Activated T-cell treated with anti-CD3 and anti-CD28 coated beads for 4 hours (primary cell): ENCODE measurements around the gene C1orf53.
A peak's percentile ranks its signal among the peaks of the same experiment; 100 is the strongest.
"Not testable (repeated sequence)": the region's sequence is repeated elsewhere in the genome, so short reads cannot be mapped to it uniquely, and the experiment has no call there.

Source experiments
- DNase-seq: peaks from one replicate; pipeline ENCODE4 v3.0.0-alpha.2; 2020

C1orf53 gene

DNA sequence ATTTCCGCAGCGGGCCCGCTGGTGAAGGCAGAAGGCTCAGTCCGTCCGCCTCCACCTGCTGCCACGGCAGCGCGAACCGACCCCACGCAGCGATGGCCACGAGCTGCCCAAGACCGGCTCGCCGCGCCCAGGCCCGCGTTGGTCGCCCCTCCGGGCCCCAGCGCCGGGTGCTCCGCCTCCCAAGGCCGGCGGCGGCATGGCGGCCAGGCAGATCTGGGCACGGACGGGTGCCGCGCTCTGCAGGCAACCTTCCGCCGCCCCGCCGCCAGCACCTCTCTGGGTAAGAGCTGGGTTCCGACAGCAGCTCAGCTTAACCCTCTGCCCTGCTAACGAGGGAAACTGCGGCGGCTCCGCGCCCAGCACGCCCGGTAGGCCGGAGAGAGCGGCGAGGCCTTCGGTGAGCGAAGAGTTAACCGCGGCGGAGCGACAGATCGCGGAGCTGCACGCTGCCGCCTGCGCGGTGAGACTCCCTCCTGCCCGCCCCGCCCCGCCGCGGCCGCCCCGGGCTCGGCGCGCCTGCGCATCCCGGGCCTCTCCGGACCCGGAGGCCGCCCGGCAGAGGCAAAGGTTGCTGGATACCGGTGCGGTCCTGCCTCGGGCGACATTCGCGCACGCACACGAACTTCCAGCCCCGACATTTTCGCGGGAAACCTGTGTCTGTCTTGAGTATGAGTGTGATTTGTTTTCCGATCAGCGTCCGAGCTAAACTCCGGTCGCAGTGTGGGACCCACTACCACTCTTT lies at the start of gene C1orf53:
C1orf53 (plus strand) TSS at position 177 of the 742 bp plus-strand sequence; CDS start at position 197, 20 bp downstream.
- peak; percentile 68 for DNase-seq

DNA sequence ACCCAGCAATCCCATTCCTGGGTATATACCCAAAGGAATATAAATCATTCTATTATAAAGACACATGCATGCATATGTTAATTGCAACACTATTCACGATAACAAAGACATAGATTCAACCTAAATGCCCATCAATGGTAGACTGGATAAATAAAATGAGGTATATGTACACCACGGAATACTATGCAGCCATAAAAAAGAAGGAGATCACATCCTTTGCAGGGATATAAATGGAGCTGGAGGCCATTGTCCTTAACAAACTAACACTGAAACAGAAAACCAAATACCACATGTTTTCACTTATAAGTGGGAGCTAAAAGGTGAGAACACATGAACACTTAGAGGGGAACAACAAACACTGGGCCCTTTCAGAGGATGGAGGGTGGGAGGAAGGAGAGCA lies 46.7 kb upstream of the C1orf53 start:
- DNase-seq: not testable (repeated sequence)

DNA sequence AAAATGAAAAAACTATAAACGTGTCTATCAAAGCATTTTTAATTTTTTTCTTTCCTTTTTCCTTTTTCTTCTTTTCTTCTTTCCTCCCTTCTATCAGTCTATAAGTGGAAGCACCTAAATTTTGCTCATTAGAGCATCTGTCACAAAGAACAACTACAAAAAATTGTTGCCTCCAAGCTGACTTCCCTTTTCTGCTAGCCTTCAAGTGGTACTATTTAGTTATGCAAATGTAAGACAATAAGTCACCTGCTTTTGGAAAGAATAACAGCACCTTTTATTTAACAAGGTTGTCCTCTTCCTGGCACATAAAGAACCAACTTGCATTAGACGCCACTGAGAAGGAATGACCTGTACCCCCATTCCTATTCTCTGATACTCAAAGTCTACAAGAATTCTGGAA lies 45.0 kb upstream of the C1orf53 start:
- DNase-seq: no peak

- DNase-seq: no peak
These were observed 43.4 kb upstream of the C1orf53 start for GRCh38 chr1:197859024-197859423.

- DNase-seq: no peak
These were observed 40.2 kb upstream of the C1orf53 start for GRCh38 chr1:197862221-197862620.

DNA sequence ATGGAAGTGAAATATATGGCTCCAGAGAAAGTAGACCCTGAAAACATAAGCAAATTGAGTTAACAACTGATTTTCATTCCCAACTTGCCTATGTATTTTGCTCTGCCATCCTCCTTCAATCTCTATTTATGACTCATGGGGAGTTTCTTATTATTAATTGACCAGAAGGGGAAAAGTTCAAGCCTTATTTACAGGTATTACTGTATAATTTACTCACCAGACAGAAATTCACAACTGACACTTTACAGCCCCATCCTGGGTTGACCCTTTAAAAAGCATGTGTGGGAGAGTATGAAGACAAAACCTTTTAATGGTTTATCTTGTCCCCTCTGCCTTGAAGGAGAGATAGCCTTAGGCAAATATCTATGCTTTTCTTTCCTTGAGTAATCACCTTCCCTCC lies 39.8 kb upstream of the C1orf53 start:
- DNase-seq: no peak

- no peak for DNase-seq
These were observed 36.6 kb upstream of the C1orf53 start for GRCh38 chr1:197865809-197866208.

DNA sequence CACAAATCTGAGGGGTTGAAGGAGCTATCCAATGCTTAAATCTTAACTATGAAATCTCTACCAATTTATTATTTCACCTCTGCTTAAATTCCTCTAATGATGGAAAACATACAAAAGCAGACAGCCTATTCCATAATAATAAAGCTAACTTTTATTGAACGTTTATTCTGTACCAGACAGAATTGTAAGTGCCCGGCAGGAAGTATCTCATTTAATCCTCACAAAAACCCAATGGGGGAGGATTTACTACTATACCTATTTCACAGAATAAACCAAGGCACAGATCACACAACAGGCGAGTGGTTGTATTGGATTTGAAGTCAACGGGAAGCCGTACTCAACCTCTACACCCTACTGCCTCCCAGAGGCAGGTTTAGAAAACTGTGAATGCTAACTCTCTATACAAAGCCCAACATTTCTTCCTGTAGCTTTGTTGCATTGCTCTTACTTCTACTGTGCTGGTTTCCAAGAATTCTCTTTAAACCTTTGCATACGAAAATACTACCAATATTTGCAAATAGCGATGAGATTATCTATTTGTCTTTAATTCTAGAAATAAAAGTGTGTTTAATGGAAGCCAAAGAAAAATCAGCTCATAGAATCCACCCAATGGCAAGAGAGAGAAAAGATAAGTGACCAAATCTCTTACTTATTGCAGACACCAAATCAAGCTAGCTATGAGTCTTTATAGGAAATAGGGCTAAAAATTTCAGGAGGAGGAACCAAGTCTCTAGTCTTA lies 33.5 kb upstream of the C1orf53 start:
- DNase-seq: peak; percentile 6

DNA sequence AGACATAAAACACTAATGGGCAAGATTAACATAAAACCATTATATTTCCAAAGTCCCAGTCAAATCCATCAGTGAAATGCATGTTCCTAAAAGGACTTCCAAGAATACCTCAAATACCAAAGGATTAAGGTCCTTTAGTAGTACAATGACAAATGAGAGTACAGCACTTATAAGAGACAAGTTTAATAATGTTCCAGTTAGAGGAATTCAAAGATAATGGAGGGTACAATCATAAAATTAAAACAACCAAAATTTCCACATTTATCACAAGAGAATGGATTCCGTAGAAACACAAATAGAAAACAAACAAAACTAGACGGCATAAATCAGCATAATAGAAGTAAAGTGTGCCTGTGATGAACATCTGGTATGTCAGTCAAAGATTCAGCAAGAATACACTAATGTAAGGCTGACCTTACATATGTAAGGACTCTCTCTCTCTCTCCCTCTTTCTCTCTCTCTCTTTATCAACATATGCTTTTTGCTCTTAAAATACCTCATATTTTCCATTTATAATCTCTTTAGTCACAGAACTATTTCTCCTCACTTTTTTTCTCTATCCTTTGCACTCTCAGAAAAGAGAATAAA lies 32.8 kb upstream of the C1orf53 start:
- no peak for DNase-seq

GRCh38 chr1:197876894-197877293 lies 25.5 kb upstream of the C1orf53 start:
- DNase-seq: no peak

DNA sequence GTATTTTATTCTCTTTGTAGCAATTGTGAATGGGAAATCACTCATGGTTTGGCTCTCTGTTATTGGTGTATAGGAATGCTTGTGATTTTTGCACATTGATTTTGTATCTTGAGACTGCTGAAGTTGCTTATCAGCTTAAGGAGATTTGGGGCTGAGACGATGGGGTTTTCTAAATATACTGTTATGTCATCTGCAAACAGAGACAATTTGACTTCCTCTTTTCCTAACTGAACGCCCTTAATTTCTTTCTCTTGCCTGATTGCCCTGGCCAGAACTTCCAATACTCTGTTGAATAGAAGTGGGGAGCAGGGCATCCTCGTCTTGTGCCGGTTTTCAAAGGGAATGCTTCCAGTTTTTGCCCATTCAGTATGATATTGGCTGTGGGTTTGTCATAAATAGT lies 22.0 kb upstream of the C1orf53 start:
- DNase-seq: not testable (repeated sequence)

- not testable (repeated sequence) for DNase-seq
These were observed 20.2 kb upstream of the C1orf53 start for GRCh38 chr1:197882241-197882640.

- no peak for DNase-seq
These were observed 18.3 kb upstream of the C1orf53 start for GRCh38 chr1:197884173-197884572.

DNA sequence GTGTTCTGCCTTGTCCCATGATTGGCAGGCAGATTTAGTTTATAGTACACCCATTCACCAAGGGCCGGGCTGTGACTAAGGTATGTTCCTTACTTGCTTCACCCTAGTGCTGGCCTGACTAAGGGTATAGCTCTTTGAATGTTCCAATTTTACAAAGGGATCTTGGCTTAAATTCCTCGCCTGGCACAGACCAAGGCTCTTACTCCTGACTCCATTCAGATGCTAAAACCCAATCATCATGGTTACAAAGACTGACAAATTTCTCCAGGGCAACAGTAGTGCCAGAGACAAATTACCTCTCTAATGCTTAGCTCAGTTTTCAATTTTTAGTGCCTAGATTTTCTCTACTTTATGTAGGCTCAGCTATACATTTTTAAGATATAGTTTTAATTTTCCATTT lies 11.5 kb upstream of the C1orf53 start:
- DNase-seq: no peak

GRCh38 chr1:197892684-197893083 lies 9.7 kb upstream of the C1orf53 start:
- no peak for DNase-seq

DNA sequence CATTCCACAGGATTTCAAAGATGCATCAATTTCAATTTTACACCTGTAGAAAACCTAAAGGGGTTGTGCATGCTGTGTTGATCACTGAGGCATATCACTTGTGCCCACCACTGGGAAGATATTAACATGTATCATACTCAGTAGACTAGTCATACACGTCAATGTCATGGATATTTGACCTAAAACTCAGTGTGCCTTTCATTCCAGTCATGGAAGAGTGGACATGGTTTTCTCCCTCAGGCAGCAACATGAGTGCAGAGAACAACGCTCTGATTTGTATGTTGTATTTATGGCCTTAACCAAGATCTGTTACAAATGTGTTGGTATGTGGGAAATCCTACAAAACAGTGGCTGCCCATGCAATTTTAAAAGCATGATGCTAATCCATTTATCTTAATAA lies 6.1 kb upstream of the C1orf53 start:
- no peak for DNase-seq

- DNase-seq: no peak
These were observed 3.4 kb upstream of the C1orf53 start for GRCh38 chr1:197899037-197899436.

- no peak for DNase-seq
These were observed 338 bp upstream of the C1orf53 start for GRCh38 chr1:197902131-197902453.

DNA sequence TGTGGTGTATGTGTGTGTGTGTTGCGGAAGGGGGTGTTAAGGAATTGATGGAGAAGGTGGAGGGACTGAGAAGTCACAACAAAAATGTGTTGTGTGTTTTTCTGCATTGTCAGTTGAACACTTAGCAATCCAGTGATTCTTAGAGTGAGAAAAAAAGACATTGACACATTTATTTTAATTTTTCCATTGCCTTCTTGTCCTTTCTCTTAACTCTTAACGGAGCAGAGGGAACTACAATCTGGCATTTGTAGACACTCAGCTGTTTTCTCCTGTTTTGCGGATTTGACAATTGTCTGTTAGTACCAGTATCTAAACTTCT lies 725 bp downstream of the C1orf53 start:
- DNase-seq: no peak

DNA sequence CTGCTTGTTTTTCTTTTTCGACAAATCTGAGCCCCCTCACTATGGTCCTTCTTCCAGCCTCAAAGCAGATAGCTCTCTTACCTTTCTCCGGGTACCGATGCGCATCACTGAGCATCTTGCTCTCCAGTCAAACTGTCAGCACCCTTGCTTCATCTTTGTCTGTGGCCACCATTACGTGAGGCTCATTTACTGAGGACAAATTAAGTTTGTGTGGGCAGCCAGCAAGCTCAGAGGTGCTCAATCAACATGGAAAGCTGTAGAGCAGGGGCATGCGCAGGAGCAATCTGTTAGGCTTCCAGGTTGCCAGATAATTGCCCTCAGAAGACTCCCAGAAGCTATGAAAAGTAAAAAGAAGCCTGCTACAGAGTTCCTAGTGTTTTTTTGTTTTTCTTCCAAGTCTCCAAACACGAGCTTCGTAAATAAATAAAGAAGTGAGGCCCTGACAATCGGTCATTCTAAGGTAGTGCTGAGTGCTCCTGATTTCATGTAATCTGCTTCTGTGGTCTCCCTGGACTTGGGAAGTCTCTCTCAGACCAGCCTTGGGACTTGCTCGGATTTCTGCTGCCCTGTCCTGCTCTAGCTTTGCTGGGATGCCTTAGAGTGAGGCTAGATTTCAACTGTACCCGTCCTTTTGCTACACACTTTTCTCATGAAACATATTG lies 1.8 kb downstream of the C1orf53 start:
- DNase-seq: no peak

DNA sequence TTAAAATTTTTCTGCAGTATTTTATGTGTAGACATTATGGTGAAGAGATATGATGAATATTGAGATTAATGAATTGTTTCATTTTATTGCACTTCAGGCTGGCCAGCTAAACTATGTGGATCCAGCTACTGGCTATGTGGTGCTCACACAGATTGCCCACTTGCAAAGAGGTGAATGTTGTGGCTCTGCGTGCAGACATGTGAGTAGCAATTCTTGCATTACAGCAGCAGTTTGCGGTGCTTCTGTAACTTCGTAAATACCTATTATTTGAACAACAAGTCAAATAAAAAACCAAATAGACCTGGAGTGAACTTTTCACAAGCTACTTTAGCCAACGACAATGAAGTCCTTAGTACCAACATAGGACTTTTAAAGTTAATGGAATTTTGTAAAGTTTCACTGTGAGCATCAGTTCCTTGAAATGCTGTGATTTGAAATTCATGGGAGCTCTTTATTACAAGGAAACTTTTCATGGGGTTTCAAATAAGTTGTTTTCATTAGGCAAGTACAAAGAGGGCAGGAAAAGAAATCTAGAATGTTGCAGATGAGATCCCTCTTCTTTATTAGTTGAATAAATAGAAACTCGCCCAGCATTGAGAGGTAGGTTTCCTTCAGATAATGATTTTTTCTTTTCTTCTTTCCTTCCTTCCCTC lies 3.4 kb downstream of the C1orf53 start:
- DNase-seq: no peak

- DNase-seq: no peak
These were observed 5.6 kb downstream of the C1orf53 start for GRCh38 chr1:197907846-197908616.
